GM18861 (cell line): ENCODE results near the gene BEND3.
"Not testable (repeated sequence)": the region's sequence is repeated elsewhere in the genome, so short reads cannot be mapped to it uniquely, and the experiment has no call there.

Experiments
- ATAC-seq: cut with Tn5 transposase; IDR thresholded peaks from one replicate; pipeline ENCODE4 v1.9.1; 2021; ENCODE audit not compliant: unreplicated experiment

Gene BEND3

GRCh38 chr6:107047807-107048206, 67.5 kb downstream of the BEND3 start:
- no peak for ATAC-seq

- ATAC-seq, result no peak
Measured at GRCh38 chr6:107045826-107046675, 69.3 kb downstream of the BEND3 start.

GRCh38 chr6:107033126-107033525, 82.2 kb downstream of the BEND3 start:
- ATAC-seq, result no peak

- ATAC-seq, result no peak
Measured at GRCh38 chr6:107032051-107032450, 83.3 kb downstream of the BEND3 start.

GRCh38 chr6:107030151-107030550, 85.2 kb downstream of the BEND3 start:
- ATAC-seq, result no peak

- no peak for ATAC-seq
Measured at GRCh38 chr6:107026965-107027364, 88.3 kb downstream of the BEND3 start.

GRCh38 chr6:107021446-107022185, 93.7 kb downstream of the BEND3 start:
- no peak for ATAC-seq

GRCh38 chr6:107020239-107020638, 95.1 kb downstream of the BEND3 start:
- no peak for ATAC-seq

- not testable (repeated sequence) for ATAC-seq
Measured at GRCh38 chr6:107019628-107020027, 95.7 kb downstream of the BEND3 start.

GRCh38 chr6:107019047-107019446, 96.3 kb downstream of the BEND3 start:
- no peak for ATAC-seq
